ENCODE results near the gene RGSL1. TPM values are rescaled to one million over a fixed set of nuclear protein-coding genes. Genes with fewer than 3 reads are reported as not detected.
A peak's percentile ranks its signal among the peaks of the same experiment; 100 is the strongest.

The RGSL1 gene
- total RNA-seq, 1 experiment from 2014 or later: not detected

DNA sequence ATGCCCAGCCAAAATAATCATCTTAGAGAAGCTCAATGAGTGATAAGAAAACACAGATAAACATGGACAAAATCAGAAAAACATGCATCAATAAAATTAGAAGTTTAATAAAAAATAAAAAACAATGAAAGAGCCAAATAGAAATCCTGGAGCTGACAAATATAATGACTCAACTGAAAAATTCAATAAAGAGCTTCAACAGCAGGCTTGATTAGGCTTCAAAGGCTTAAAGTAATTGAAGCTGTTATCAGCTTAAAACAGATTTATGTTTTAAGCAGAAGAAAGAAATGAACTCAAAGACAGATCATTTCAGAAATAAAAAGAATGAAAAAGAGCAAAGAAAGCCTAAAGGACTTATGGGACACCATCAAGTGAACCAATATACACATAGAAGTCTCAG is 28.3 kb downstream of the RGSL1 start:
- intact Hi-C loops (cut with micrococcal nuclease; ENCODE audit: unreplicated experiment): no loop called here
- Histone ChIP-seq H3K4me1 (ENCODE audit: insufficient read depth, low read length, poor library complexity, severe bottlenecking) (no peaks in the 10 kb centered on the region), H3K27me3 (replicated peaks; ENCODE audit: insufficient read depth, low read depth, low read length, poor library complexity) (peaks cover 8% of the 10 kb centered on the region), H3K4me3 (ENCODE audit: low read depth, low read length, poor library complexity, severe bottlenecking) (no peak overlapping the region), H3K27ac (ENCODE audit: low read depth, low read length, poor library complexity, severe bottlenecking) (no peak overlapping the region), H3K36me3 (ENCODE audit: insufficient read depth, low read length, poor library complexity, severe bottlenecking) (no peaks in the 10 kb centered on the region), H3K9me3 (ENCODE audit: low read depth, low read length, poor library complexity, severe bottlenecking) (no peaks in the 10 kb centered on the region)
- TF ChIP-seq, protein P1, sequence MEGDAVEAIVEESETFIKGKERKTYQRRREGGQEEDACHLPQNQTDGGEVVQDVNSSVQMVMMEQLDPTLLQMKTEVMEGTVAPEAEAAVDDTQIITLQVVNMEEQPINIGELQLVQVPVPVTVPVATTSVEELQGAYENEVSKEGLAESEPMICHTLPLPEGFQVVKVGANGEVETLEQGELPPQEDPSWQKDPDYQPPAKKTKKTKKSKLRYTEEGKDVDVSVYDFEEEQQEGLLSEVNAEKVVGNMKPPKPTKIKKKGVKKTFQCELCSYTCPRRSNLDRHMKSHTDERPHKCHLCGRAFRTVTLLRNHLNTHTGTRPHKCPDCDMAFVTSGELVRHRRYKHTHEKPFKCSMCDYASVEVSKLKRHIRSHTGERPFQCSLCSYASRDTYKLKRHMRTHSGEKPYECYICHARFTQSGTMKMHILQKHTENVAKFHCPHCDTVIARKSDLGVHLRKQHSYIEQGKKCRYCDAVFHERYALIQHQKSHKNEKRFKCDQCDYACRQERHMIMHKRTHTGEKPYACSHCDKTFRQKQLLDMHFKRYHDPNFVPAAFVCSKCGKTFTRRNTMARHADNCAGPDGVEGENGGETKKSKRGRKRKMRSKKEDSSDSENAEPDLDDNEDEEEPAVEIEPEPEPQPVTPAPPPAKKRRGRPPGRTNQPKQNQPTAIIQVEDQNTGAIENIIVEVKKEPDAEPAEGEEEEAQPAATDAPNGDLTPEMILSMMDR (conservative IDR thresholded peaks at IDR 0.05; ENCODE audit: low read depth, low read length): no peak
- TF ChIP-seq EZH2 (IDR thresholded peaks at IDR 0.05; ENCODE audit: borderline replicate concordance, low read depth, low read length, poor library complexity, severe bottlenecking): no peak
- ChIA-PET POLR2A (ENCODE audit: low non-redundant PET) (no interaction called here), CTCF (no interaction called here)
- BruUV-seq (replicated peaks): no TSS peak
- no peak for DNase-seq (ENCODE audit: low spot score)

DNA sequence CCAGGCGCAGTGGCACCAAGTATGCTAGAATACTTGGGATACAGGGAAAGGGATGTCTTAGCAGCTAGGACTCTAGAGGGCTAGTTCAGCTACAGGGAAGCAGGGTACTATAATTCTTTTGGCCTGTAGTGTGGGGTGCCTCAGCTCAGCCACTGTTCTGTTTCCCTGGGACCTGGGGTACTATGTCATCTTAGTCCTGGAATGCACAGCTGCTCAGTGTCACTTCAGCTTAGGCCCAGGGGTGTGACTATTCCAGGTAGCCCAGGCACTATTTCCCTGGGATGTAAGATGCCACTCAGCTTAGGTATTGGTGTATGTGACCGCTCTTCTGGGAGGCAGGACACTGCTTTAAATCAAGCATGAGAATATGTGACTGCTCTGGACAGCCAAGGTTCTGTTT is 34.1 kb downstream of the RGSL1 start:
- H3K36me3 ChIP-seq (ENCODE audit: insufficient read depth, low read length, poor library complexity, severe bottlenecking): no peaks in the 10 kb centered on the region
- DNase-seq (ENCODE audit: low spot score): no peak
- ChIA-PET POLR2A (ENCODE audit: low non-redundant PET) (interaction anchor here (0.6 kb wide), 1 partner anchor 1483 kb away, joined by 6 read pairs; no protein-coding TSS in a partner anchor), CTCF (no interaction called here)
- H3K4me3 ChIP-seq (ENCODE audit: low read depth, low read length, poor library complexity, severe bottlenecking): no peak overlapping the region
- H3K27me3 ChIP-seq (replicated peaks; ENCODE audit: insufficient read depth, low read depth, low read length, poor library complexity): peaks cover 4% of the 10 kb centered on the region
- TF ChIP-seq, protein P1 (conservative IDR thresholded peaks at IDR 0.05; ENCODE audit: low read depth, low read length): no peak
- no peak overlapping the region for H3K27ac ChIP-seq (ENCODE audit: low read depth, low read length, poor library complexity, severe bottlenecking)
- no peaks in the 10 kb centered on the region for H3K9me3 ChIP-seq (ENCODE audit: low read depth, low read length, poor library complexity, severe bottlenecking)
- H3K4me1 ChIP-seq (ENCODE audit: insufficient read depth, low read length, poor library complexity, severe bottlenecking): no peaks in the 10 kb centered on the region
- intact Hi-C loops (cut with micrococcal nuclease; ENCODE audit: unreplicated experiment): no loop called here
- BruUV-seq (replicated peaks): no TSS peak

DNA sequence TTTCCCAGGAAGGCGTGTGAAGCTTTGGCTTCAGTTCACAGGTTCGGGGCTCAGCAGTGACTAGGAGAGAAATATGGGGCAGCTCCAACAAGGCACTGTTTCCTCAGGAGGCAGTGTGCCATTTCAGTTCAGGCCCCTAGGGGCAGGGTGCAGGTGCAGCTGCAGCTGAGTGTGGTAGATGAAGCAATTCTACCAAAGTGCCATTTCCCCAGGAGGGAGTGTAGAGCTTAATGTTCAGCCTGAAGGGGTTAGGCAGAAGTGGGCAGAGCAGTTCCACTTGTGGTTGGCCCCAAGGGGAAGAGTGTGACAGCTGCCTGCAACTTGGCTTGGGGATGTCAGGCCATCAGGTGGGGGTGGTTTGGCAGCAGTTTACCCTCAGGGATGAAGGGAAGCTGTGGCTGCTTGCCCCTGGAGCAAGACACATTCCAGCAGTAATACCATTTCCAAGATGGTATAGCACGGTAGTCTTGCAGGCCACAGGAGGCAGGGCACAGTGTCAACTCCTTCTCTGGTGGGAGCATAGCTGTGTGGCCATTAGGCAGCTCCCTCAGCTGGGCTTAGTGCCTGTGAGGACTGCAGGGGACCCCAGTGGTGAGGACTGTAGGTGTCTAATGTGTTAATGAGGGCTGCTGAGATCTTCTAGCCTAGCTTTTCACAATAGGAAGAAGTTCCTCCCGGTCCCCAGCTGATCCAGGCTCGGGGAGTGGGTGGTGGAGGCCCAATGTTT is 34.7 kb downstream of the RGSL1 start:
- ChIA-PET CTCF (no interaction called here), POLR2A (ENCODE audit: low non-redundant PET) (interaction anchor here (0.6 kb wide), 1 partner anchor 1484 kb away, joined by 6 read pairs; no protein-coding TSS in a partner anchor)
- Histone ChIP-seq H3K9me3 (ENCODE audit: low read depth, low read length, poor library complexity, severe bottlenecking) (no peaks in the 10 kb centered on the region), H3K27me3 (replicated peaks; ENCODE audit: insufficient read depth, low read depth, low read length, poor library complexity) (peaks cover 4% of the 10 kb centered on the region), H3K36me3 (ENCODE audit: insufficient read depth, low read length, poor library complexity, severe bottlenecking) (no peaks in the 10 kb centered on the region), H3K27ac (ENCODE audit: low read depth, low read length, poor library complexity, severe bottlenecking) (no peak overlapping the region), H3K4me1 (ENCODE audit: insufficient read depth, low read length, poor library complexity, severe bottlenecking) (no peaks in the 10 kb centered on the region), H3K4me3 (ENCODE audit: low read depth, low read length, poor library complexity, severe bottlenecking) (no peak overlapping the region)
- intact Hi-C loops (cut with micrococcal nuclease; ENCODE audit: unreplicated experiment): no loop called here
- no peak for TF ChIP-seq EZH2 (IDR thresholded peaks at IDR 0.05; ENCODE audit: borderline replicate concordance, low read depth, low read length, poor library complexity, severe bottlenecking)
- TF ChIP-seq, protein P1 (conservative IDR thresholded peaks at IDR 0.05; ENCODE audit: low read depth, low read length): peak; percentile 45
- DNase-seq (ENCODE audit: low spot score): peak; percentile 12
- no TSS peak for BruUV-seq (replicated peaks)
